ENCODE results near the gene ZYG11A. TPM values are rescaled to one million over a fixed set of nuclear protein-coding genes. Genes with fewer than 3 reads are reported as not detected.

ZYG11A gene
- total RNA-seq, 3 donors from 2014 or later: 0.08 to 0.13 (median 0.13) TPM

Other genes starting within 250 kb of the ZYG11A start
- 10 to 100 TPM; 18.6 to 20.0 (median 19.1) TPM for gene GPX7, start 240.4 kb upstream of the ZYG11A start, total RNA-seq
- gene SHISAL2A, start 209.6 kb upstream of the ZYG11A start, total RNA-seq: 1 to 10 TPM; 4.9 to 7.5 (median 5.2) TPM
- 10 to 100 TPM; 35.3 to 45.1 (median 44.0) TPM for gene COA7, start 144.4 kb upstream of the ZYG11A start, total RNA-seq
- 1 to 10 TPM; 7.7 to 9.2 (median 7.7) TPM for gene ZYG11B, start 116.3 kb upstream of the ZYG11A start, total RNA-seq
- gene ECHDC2, start 79.0 kb downstream of the ZYG11A start, total RNA-seq: 10 to 100 TPM; 25.4 to 27.2 (median 25.9) TPM
- 10 to 100 TPM; 47.6 to 67.8 (median 52.2) TPM for gene SCP2, start 84.5 kb downstream of the ZYG11A start, total RNA-seq
- gene PODN, start 219.5 kb downstream of the ZYG11A start, total RNA-seq: under 1 TPM in 2 of 3 donors, not detected in 1; 0.11 to 0.23 TPM